Adrenal gland (tissue), 12 donors: ENCODE data around the gene SYNPO. TPM values are rescaled to one million over a fixed set of nuclear protein-coding genes. Genes with fewer than 3 reads are reported as not detected.

Experiments
- DNase-seq, 7 donors: peaks; one replicate each; pipeline ENCODE4 v3.0.0-alpha.2; 2019 to 2020
- H3K27ac ChIP-seq, 5 donors: fragments of 200-600 bp; sonication (generic) in 4 of 5; 1 replicate in 3 of 5; 2 replicates in 2 of 5; pipeline versions ENCODE4 v1.5.1 to v1.8.0; 2016 to 2020; ENCODE audit warnings: mild to moderate bottlenecking in 1 of 5
- H3K27me3 ChIP-seq: fragments of 200-600 bp; 2 replicates; pipeline ENCODE4 v1.8.0; 2021
- H3K36me3 ChIP-seq, 2 donors: fragments of 200-600 bp; replicated peaks in 1 of 2; 1 replicate in 1 of 2; 2 replicates in 1 of 2; pipeline versions ENCODE4 v1.5.1 to v1.8.0; 2018 to 2022
- H3K4me1 ChIP-seq, 2 donors: fragments of 200-600 bp; replicated peaks in 1 of 2; 1 replicate in 1 of 2; 2 replicates in 1 of 2; pipeline versions ENCODE4 v1.5.1 to v1.8.0; 2018 to 2021
- H3K4me3 ChIP-seq, 4 donors: fragments of 200-600 bp; sonication (generic) in 3 of 4; one replicate each; pipeline ENCODE4 v1.5.1; 2016 to 2018
- H3K9me3 ChIP-seq, 3 donors: fragments of 200-600 bp; sonication (generic) in 1 of 3; replicated peaks in 1 of 3; 1 replicate in 2 of 3; 2 replicates in 1 of 3; pipeline versions ENCODE4 v1.5.1 to v1.8.0; 2016 to 2021
- CTCF ChIP-seq, 6 experiments: fragments of 450-650 bp in 4 of 6; fragments of 200-600 bp in 2 of 6; sonication (generic) in 1 of 6; IDR thresholded peaks; 1 replicate in 5 of 6; 2 replicates in 1 of 6; pipeline versions ENCODE4 v1.5.1 to v1.8.0; 2016 to 2021; ENCODE audit warnings: antibody characterized with exemption in 6 of 6, mild to moderate bottlenecking in 2 of 6, moderate library complexity in 1 of 6
- POLR2A ChIP-seq, 2 donors: fragments of 450-650 bp; IDR thresholded peaks; one replicate each; pipeline ENCODE4 v1.6.1; 2017; ENCODE audit warnings: antibody characterized with exemption in 2 of 2, mild to moderate bottlenecking in 2 of 2, moderate library complexity in 1 of 2
- WGBS, 4 donors: extraction: QIAGEN DNeasy Blood & Tissue Kit in 2 of 4; methylation state at CpG; one replicate each; pipeline versions ENCODE4 v1.1.5 to v1.1.7; 2013 to 2017; 5-methylcytosine and 5-hydroxymethylcytosine counted together
- intact Hi-C, 2 donors: fragments of 100-400 bp; cut with DNase I; formaldehyde crosslinking; loops; one replicate each; pipeline versions ENCODE4 v1.14.1 to v1.15.0; 2022 to 2023
- polyA plus RNA-seq, 3 donors: library from polyadenylated mRNA; stranded (reverse); fragments of 200-250 nt in 2 of 3; fragments of 350-450 nt in 1 of 3; fragmentation: Illumina TruSeq in 1 of 3; extraction: RNeasy Lipid Tissue Mini Kit (QIAGEN cat#74804) in 1 of 3; gene quantifications; one replicate each; pipeline ENCODE4 v1.2.3, GENCODE V29; 2013 to 2014
- total RNA-seq, 9 donors: library from RNA; depleted of rRNA in 4 of 9; stranded (reverse); fragments of >200 nt in 4 of 9; fragments of 120-200 nt in 1 of 9; fragmentation: NEBNext Ultra II Directional in 1 of 9; extraction: Animal tissue kit (Norgen Biotek cat#: 25700) in 1 of 9; gene quantifications; one replicate each; pipeline versions ENCODE4 v1.1.0 to v1.2.4, GENCODE V29; 2013 to 2023
- donor health status: healthy with polysubstance abuse.
- donor health status: Bipolar disorder and iron deficiency.
- donor health status: DM: yes; HTN: yes; CAD: no.
- donor health status: DM: no; HTN: no; CAD: no.
- donor health status: DM: no; HTN: no; CAD: no.
- donor health status: DM: yes; HTN: yes; CAD: no.

The SYNPO gene
- total and polyA plus RNA-seq, 12 donors: 10.0 to 293 (median 104) TPM

GRCh38 chr5:150603491-150603890, 37.0 kb upstream of the SYNPO start:
- Histone ChIP-seq H3K4me1 (peaks cover 3 to 21% of the 10 kb centered on the region in 2 donors), H3K27me3 (no peaks in the 10 kb centered on the region), H3K9me3 (no peaks in the 10 kb centered on the region), H3K36me3 (no peaks in the 10 kb centered on the region), H3K4me3 (no peak overlapping the region), H3K27ac (peak overlapping the region in 2 of 5 donors; percentile 46 to 73)
- TF ChIP-seq CTCF (IDR thresholded peaks at IDR 0.05) (no peak), POLR2A (IDR thresholded peaks at IDR 0.05) (no peak)
- 50 to 68% (median 65%) methylated on average over 3 of the region's 3 CpGs for WGBS, 4 donors
- no peak for DNase-seq
- intact Hi-C loops: no loop called here

GRCh38 chr5:150604010-150604409, 36.5 kb upstream of the SYNPO start:
- intact Hi-C loops: no loop called here
- H3K36me3 ChIP-seq: no peaks in the 10 kb centered on the region
- no peaks in the 10 kb centered on the region for H3K27me3 ChIP-seq
- no peak for TF ChIP-seq POLR2A (IDR thresholded peaks at IDR 0.05)
- no peak for TF ChIP-seq CTCF (IDR thresholded peaks at IDR 0.05)
- peak in 1 of 7 donors; percentile 49 for DNase-seq
- peak overlapping the region in 2 of 5 donors; percentile 46 to 73 for H3K27ac ChIP-seq
- H3K9me3 ChIP-seq: no peaks in the 10 kb centered on the region
- peaks cover 3 to 21% of the 10 kb centered on the region in 2 donors for H3K4me1 ChIP-seq
- 71 to 85% (median 79%) methylated on average over 4 of the region's 4 CpGs for WGBS, 4 donors
- H3K4me3 ChIP-seq: no peak overlapping the region

GRCh38 chr5:150604894-150605440, 35.5 kb upstream of the SYNPO start:
- intact Hi-C loops: no loop called here
- Histone ChIP-seq H3K4me3 (no peak overlapping the region), H3K36me3 (no peaks in the 10 kb centered on the region), H3K27me3 (no peaks in the 10 kb centered on the region), H3K4me1 (peaks cover 3 to 18% of the 10 kb centered on the region in 2 donors), H3K27ac (no peak overlapping the region), H3K9me3 (no peaks in the 10 kb centered on the region)
- no peak for DNase-seq
- 89 to 96% (median 93%) methylated on average over 6 of the region's 6 CpGs for WGBS, 4 donors
- TF ChIP-seq POLR2A (IDR thresholded peaks at IDR 0.05) (no peak), CTCF (IDR thresholded peaks at IDR 0.05) (no peak)

GRCh38 chr5:150605546-150605945, 34.9 kb upstream of the SYNPO start:
- 71 to 81% (median 74%) methylated on average over 6 of the region's 6 CpGs for WGBS, 4 donors
- peaks cover 3 to 13% of the 10 kb centered on the region in 2 donors for H3K4me1 ChIP-seq
- no peak overlapping the region for H3K27ac ChIP-seq
- no peak overlapping the region for H3K4me3 ChIP-seq
- H3K27me3 ChIP-seq: no peaks in the 10 kb centered on the region
- H3K9me3 ChIP-seq: no peaks in the 10 kb centered on the region
- DNase-seq: no peak
- no peaks in the 10 kb centered on the region for H3K36me3 ChIP-seq
- TF ChIP-seq CTCF (IDR thresholded peaks at IDR 0.05): no peak
- no peak for TF ChIP-seq POLR2A (IDR thresholded peaks at IDR 0.05)
- intact Hi-C loops: no loop called here
